HEK293 (cell line): Measurements from ENCODE around the gene BBX.

Source experiments
- CTCF ChIP-seq: fragments of 450-650 bp; formaldehyde crosslinking; IDR thresholded peaks from 2 replicates; pipeline ENCODE4 v1.5.1; 2016; ENCODE audit warnings: missing biosample characterization, missing genetic modification characterization
- GLI2 ChIP-seq: fragments of 450-650 bp; formaldehyde crosslinking; IDR thresholded peaks from 2 replicates; pipeline ENCODE4; 2017; ENCODE audit warnings: missing biosample characterization, missing genetic modification characterization, low read depth, borderline replicate concordance
- ZBTB21 ChIP-seq: fragments of 450-650 bp; formaldehyde crosslinking; IDR thresholded peaks from 2 replicates; pipeline ENCODE4 v1.5.1; 2017; ENCODE audit warnings: missing biosample characterization, missing genetic modification characterization
- ZNF169 ChIP-seq: fragments of 450-650 bp; formaldehyde crosslinking; IDR thresholded peaks from 2 replicates; pipeline ENCODE4 v1.5.1; 2016; ENCODE audit warnings: missing biosample characterization, missing genetic modification characterization
- ZNF184 ChIP-seq: fragments of 450-650 bp; IDR thresholded peaks from 2 replicates; pipeline ENCODE4 v1.5.1; 2018; ENCODE audit warnings: missing biosample characterization, mild to moderate bottlenecking, missing genetic modification characterization
- ZNF274 ChIP-seq, 2 experiments: fragments of 200-500 bp in 1 of 2; fragments of 450-650 bp in 1 of 2; sonication (Bioruptor generic) in 1 of 2; formaldehyde crosslinking in 1 of 2; IDR thresholded peaks; 2 replicates each; pipeline versions ENCODE4 v1.5.1 to v1.6.1; 2014 to 2016; ENCODE audit warnings: borderline replicate concordance in 1 of 2, inconsistent platforms in 1 of 2, low read length in 1 of 2, missing biosample characterization in 1 of 2, missing genetic modification characterization in 1 of 2
- ZNF280D ChIP-seq: fragments of 450-650 bp; formaldehyde crosslinking; IDR thresholded peaks from 2 replicates; pipeline ENCODE4 v1.5.1; 2016; ENCODE audit warnings: missing biosample characterization, missing genetic modification characterization
- ZNF558 ChIP-seq: fragments of 450-650 bp; formaldehyde crosslinking; IDR thresholded peaks from 2 replicates; pipeline ENCODE4 v1.5.1; 2016; ENCODE audit warnings: missing biosample characterization, missing genetic modification characterization

DNA sequence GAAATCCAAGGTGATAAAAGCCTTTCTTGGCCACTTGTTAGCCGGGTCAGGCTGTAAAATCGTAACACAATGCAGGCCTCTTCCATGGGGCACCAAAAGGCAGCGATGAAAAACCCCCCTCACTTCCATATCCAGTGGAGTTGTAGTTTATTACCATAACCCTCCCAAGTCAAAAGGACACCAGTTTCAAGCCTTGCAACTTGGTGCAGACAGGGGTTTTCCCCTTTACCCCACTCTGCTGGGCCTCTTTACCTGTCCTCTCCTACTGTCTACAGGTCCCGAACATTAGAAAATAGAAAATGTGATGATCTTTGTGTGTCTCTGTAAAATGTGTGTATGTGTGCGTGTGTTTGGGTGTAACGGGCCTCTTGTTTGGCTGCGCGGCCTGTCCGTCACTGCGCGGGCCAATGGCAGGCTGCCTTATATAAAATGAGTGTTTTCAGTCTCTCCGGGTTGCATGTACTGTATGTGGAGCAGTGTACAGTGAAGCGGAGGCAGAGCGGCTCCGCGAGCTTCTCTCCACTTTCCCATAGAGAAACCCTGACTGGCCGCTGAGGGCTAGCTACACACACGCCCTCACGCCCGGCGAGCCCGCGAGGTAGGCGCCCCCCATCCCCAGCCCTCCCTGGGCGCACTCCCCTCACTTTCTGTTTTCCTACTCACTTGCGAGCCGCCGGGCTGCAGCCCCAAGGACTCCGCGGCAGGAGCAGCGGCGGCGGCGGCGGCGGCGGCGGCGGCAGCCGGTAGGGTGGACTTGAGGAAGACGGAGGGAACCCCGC, at the start of gene BBX:
- TF ChIP-seq ZNF169 (tag by site-specific recombination) = no peak
- TF ChIP-seq CTCF (tag by site-specific recombination) = no peak
- no peak for TF ChIP-seq ZNF558
- TF ChIP-seq GLI2 = no peak
- TF ChIP-seq ZNF280D (tag by site-specific recombination) = no peak
- TF ChIP-seq ZNF184 = no peak
- TF ChIP-seq ZNF274 (IDR thresholded peaks at IDR 0.05; ENCODE audit: low read length) = no peak
- TF ChIP-seq ZNF274 (tag by site-specific recombination; IDR thresholded peaks at IDR 0.05; ENCODE audit: borderline replicate concordance) = no peak
- no peak for TF ChIP-seq ZBTB21 (tag by site-specific recombination)
